HG02884 (cell line): ENCODE results near the gene RAPGEF4.
"Not testable (repeated sequence)": the region's sequence is repeated elsewhere in the genome, so short reads cannot be mapped to it uniquely, and the experiment has no call there.

ENCODE experiments used
- ATAC-seq: cut with Tn5 transposase; IDR thresholded peaks from one replicate; pipeline ENCODE4 v1.9.1; 2021; ENCODE audit warnings: mild to moderate bottlenecking, moderate library complexity; ENCODE audit not compliant: unreplicated experiment

Gene RAPGEF4

DNA sequence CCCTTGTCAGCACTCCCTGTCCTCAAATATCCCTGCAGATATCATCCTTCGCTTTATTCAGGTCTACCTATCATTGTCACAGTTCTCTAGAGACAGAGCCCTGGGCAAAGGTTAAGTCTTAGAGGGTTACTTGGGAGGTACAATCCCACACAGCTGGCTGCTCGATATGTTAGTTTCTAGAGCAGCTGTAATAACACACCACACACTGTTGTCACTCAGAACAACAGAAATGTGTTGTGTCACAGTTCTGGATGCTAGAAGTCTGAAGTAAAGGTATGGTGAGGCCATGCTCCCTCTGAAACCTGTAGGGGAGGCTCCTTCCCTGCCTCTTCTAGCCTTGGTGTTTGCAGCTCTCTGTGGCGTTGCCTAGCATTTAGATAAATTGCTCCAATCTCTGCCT lies 9.9 kb upstream of the RAPGEF4 start:
- ATAC-seq: no peak

DNA sequence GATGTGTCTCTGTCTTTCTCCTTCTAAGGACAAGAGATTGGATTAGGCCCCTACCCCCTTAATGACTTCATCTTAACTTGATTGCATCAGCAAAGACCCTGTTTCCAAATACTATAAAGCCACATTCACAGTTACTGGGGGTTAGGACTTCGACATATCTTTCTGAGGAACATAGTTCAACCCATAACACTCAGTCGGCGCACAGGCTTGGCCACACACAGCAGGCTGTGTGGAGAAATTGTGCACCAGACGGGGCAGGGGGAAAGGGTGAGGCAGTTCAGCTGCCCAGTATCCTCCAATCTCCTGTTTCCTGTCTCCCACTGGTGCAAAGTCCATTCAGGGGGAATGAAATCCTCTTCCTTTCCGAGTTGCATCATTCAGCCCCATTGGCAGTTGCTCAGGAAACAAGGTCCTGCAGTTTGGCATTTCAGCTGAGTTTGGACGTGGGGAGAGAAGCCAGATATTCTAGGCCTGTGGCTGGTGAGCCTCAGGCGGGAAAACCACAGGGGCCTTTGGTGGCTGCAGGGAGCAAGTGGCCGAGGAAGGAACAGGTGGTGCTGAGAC lies 9.4 kb upstream of the RAPGEF4 start:
- ATAC-seq: no peak

DNA sequence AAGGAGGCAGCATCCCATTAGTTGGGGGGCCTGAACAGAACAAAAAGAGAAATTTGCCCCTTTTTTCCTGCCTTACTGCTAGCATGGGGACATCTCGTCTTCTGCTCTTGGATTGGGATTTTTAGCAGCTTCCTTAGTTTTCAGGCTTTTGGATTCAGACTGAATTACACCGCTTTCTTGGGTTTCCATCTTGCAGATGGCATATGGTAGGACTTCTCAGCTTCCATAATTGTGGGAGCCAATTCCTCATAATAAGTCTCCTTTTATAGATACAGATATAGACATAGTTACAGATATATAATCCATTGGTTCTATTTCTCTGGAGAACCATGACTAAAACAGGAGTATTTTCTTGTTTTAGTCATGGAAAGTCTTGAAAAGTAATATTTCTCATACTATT lies 5.2 kb upstream of the RAPGEF4 start:
- no peak for ATAC-seq

DNA sequence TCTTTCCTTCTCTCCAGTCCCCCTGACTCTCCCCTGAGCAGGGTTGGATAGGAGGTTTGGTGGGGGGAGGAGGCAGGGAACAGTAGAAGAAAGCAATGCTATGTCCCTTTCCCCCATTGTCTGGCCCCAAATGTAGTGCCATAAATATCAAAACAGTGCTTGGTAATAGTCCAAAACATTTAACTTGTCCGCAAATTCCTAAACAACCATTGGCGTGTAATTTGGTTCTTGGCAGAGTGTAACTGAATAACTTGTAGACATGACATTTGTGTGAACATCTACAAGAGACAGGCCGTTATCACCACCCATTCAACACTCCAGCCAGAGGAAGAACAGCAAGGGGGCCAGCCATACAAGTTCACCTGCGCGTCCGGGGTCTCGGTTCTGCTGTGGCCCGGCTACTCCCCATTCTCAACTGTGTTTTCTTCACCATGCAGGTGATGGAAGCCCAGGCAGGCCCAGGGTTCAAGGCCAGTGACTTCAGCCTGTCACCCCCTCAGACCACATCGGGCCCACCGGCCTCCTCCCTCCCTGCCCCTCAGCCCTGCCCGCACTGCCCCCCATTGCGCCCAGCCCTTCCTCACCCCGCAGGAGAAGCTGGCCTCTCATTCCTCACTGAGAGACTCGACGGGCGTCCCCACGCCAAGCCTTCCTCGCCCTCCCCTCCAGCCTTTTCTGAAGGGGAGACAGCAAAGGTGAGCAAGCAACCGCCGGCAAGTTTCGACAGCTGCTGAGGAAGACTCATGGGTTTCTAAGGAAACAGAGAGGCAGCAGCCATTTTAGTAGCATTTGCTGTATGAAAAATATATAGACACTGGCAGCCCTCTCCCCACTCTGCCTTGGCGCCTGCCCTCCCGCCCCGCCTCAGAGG lies 699 bp upstream of the RAPGEF4 start:
- no peak for ATAC-seq

- no peak for ATAC-seq
Observed at GRCh38 chr2:172736424-172737174, 954 bp downstream of the RAPGEF4 start.

DNA sequence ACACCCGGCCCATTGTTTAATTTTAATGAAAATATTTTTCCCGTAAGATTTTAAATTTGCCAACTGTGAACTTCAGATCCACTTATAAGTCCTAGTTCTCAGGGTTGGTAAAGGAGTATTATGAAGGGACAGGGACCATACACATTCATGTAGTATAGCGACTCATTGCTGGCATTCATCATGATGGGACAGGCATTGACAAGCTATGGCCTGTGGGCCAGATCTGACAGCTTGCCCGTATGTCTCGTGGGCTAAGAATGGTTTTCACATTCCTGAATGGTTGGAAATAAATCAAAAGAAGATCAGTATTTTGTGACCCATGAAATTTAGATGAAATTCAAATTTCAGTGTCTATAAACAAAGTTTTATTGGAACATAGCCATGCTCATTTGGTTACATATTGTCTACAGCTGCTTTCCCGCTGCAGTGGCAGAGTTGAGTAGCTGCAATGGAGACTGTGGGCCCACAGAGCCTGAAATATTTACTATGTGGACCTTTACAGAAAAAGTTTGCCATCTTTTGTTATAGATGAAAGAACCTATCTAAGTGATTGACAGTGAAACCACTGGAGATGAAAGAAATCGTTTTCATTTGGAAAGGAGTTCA lies 4.1 kb downstream of the RAPGEF4 start:
- no peak for ATAC-seq

DNA sequence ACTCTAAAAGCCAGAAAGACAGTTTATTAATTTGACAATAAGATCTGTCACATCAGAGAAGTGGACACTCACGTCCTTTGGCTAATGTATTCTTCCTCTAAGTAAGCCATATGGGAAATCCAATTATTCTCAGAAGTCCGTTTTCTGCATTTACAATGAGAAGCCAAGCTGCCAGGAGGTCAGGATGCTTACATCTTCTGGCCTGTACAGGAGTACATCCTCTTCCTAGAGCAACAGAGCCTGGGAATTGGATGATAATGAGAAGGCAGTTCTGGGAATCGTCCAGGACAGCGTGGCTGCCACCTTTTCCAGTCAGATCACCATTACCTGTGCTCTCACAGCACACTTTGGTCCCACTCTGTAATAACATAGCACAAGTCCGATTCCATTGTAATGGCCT lies 5.2 kb downstream of the RAPGEF4 start:
- no peak for ATAC-seq

GRCh38 chr2:172742931-172743540 lies 7.4 kb downstream of the RAPGEF4 start:
- ATAC-seq: no peak

- ATAC-seq: no peak
Observed at GRCh38 chr2:172743898-172744297, 8.3 kb downstream of the RAPGEF4 start.

DNA sequence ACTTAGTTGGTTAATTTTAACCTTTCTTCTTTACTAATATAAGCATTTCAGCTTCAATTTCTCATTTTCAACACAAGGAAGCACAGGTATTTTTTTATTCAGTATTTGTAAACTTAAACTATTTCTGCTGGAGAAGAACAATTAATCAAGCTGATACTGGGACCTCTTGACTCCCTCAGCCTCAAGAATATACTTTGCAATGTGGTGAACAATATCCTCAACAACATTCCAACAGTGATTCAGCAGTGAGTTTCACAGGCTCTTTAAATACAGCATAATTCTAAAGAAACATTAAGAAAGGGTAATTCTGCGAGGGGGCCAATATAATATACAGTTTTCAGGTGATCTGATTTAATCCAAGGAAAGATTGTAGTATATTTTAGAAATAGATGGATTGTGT lies 10.0 kb downstream of the RAPGEF4 start:
- no peak for ATAC-seq

DNA sequence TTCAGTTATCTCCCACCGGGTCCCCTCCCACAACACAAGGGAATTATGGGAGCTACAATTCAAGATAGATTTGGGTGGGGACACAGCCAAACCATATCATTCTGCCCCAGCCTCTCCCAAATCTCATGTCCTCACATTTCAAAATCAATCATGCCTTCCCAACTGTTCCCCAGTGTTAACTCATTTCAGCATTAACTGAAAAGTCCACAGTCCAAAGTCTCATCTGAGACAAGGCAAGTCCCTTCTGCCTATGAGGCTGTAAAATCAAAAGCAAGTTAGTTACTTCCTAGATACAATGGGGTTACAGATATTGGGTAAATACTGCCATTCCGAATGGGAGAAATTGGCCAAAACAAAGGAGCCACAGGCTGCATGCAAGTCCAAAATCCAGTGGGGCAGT lies 12.9 kb downstream of the RAPGEF4 start:
- ATAC-seq: not testable (repeated sequence)

DNA sequence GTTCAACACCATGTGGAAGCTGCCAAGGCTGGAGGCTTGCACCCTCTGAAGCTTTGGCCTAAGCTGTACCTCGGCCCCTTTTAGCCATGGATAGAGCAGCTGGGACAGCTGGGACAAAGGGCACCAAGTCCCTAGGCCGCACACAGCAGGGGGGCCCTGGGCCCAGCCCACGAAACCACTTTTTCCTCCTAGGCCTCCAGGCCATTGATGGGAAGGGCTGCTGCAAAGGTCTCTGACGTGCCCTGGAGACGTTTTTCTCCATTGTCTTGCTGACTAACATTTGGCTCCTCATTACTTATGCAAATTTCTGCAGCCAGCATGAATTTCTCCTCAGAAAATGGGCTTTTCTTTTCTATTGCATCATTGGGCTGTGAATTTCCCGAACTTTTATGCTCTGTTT lies 13.7 kb downstream of the RAPGEF4 start:
- ATAC-seq: no peak

- no peak for ATAC-seq
Observed at GRCh38 chr2:172751564-172751963, 15.9 kb downstream of the RAPGEF4 start.

GRCh38 chr2:172753610-172754009 lies 18.0 kb downstream of the RAPGEF4 start:
- no peak for ATAC-seq

- no peak for ATAC-seq
Observed at GRCh38 chr2:172759441-172759840, 23.8 kb downstream of the RAPGEF4 start.

GRCh38 chr2:172761306-172761705 lies 25.7 kb downstream of the RAPGEF4 start:
- ATAC-seq: no peak

- no peak for ATAC-seq
Observed at GRCh38 chr2:172762574-172762973, 26.9 kb downstream of the RAPGEF4 start.

GRCh38 chr2:172763079-172763478 lies 27.4 kb downstream of the RAPGEF4 start:
- no peak for ATAC-seq

GRCh38 chr2:172765662-172766061 lies 30.0 kb downstream of the RAPGEF4 start:
- ATAC-seq: no peak

- no peak for ATAC-seq
Observed at GRCh38 chr2:172768401-172768800, 32.8 kb downstream of the RAPGEF4 start.

GRCh38 chr2:172769879-172770278 lies 34.2 kb downstream of the RAPGEF4 start:
- ATAC-seq: no peak
